ENCODE measurements around the gene CACNA2D3.

Gene CACNA2D3

DNA sequence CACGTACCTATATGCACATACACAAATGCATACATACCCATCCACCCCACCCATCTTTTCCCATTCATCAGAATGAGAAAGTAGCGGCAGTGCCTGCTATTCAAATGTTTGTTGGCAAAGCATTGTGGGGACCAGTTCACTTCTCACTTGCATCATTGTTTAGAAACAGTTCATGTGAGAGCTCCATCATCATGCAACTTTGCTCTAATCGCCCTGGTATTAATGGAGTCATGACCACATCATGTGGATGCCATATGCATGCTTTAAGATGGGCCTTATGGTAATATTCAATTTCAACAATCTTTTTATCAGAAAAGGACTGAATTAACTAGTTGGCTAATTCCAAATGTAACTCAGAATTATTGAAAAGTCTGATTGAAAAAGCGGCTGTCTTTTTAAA is 725.0 kb downstream of the CACNA2D3 start:
- no peak for DNase-seq (ENCODE audit: low read depth in 2 of 2)

DNA sequence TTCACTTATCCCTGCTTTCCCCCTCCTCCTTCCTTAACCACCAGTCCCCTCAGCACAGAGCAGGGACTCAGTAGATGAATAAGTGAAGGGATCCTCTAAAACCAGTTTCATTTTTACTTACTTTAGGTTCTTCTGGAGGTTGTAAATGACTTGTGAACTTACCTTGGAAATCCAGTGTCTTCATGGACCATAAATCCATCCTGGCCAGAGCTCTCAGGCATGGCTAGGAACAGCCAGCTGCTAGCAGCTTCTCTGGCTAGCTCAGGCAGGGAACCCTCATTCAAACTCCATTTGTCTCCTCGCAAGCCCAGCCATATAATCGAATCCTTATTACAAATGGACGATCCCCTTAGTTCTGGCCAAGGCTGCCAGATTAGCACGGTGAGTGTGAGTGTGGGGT is 727.0 kb downstream of the CACNA2D3 start:
- no peak for DNase-seq (ENCODE audit: low read depth in 2 of 2)

DNA sequence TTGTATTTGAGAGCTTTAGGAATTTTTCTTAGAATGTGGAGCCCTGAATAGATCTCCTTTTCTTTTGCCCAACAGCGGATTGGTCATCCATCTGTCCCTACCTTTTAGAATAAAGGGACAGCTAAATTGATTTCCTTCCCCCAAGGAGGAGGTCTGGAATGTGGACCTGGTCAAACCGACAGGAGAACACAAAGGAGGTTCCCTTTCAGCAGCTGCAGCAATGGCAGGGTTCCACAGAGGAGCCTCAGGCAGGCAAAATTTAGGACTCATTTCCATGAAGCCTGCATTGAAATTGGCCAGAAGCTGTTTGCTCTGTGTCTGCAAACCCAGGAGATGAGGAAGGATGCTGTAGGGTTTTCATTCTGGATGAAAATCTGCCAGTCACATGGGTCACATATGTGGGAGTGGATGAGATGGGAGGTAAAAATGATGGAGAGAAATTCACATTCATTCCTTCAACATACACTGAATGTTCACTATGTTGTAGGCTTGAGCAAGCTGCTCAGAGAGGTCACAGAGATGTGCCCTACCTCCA is 728.2 kb downstream of the CACNA2D3 start:
- no peak for DNase-seq (ENCODE audit: low read depth in 2 of 2)

DNA sequence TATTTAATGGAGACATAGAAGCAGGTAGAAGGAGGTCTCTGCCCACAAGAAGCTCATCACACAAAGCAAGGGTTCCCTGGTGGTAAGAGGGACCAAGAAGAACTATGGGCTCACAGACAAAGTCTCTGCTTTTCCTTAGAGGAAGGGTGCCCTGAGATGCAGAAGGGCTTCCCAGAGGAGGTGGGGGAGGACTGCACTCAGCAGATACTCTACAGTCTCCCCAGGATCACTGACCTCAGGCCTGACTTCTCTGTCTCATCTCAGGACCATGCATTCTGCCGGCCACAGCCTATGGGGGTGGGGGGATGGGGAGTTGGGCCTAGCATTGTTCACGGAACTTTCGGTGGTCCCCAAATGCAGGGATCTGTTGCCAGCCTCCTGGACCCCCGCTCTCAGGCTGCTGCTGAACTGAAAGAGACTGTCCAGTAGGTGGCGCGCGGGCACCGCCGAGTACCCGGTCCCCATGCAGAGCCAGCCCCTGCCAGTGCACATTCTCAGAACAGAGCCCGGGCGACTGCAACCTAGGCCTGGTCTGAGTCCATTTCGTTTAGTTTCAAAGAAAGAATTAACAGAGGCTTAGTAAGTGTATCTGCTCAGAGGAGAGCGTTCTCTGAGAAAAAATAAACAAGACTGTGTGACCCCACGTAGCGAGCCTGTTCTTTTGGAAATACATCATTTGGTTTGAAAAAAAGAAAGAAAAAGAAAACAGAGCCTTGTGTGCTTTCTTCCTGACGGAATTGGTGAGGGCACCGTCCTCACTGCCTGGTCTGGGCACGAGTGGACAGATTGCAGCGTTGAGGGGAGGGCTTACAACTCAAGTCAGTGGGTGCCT is 731.4 kb downstream of the CACNA2D3 start:
- DNase-seq (ENCODE audit: low read depth in 2 of 2) = peak; percentile 1 to 24

DNA sequence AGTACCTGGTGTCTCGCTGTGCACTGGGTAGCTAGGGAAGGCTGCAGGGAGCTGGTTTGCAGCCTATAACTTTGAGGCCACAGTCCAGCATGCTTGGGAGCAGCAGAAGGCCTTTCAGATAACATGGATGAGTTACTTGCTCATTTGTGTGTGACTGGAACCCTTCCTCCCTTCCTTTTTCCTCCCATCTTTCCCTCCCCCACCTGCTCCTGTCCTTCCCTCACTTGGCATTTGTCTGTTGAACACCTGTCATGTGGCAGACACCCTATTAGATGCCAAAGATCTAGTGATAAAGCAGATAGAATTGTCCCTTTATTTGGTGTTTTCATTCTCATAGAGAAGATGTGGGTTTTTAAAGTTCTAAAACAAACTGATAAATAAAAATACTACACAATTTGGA is 733.9 kb downstream of the CACNA2D3 start:
- DNase-seq (ENCODE audit: low read depth in 2 of 2) = no peak

DNA sequence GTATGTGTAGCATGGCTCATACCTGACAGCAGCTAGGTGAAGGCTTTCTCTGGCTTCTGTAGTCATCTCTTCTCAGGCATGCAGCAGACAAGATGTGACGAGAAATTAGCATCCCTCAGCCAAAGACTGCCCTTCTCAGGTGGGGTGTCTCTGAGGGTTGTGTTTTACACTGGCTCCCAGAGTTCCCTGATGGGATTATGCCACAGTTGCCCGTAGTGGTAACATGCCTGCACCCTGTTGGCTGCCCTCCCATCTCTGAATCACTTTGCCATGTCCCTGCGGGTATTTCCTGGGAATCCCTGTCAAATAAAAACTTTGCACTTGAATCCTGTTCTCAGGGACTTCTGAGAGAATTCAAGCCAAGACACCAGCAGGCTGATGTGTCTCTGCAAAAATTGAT is 735.0 kb downstream of the CACNA2D3 start:
- DNase-seq (ENCODE audit: low read depth in 2 of 2) = no peak

DNA sequence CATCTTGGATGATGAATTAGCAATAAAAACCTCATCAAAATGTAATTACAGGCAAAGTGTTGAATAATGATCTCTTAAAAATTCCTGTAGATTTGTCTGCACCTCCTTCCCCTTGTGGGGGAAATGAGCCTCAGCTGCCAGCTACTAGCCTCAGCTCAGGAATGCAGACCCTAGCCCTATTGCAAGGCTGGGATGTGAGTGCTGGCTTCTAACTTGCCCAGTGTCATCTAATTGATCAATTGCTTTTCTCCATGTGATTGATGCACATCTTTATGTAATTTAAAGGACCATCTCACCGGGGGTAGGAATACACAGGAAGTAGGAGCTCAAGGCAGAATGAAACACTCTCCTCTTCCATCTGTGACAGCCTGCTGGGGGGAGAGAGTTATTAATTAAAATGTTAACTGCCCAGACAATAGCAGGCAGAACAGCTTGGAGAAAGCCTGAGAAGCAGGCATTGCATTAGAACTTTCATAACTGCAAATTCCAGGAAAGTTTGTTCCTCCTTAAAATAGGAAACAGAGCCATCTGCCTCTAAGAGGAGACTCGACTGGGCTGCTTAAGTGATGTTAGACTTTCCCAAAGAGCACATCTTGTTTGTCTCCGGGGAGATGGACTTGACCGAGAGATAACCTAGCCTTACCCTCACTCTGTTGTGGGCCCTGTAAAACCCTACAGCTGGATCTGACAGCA is 735.9 kb downstream of the CACNA2D3 start:
- no peak for DNase-seq (ENCODE audit: low read depth in 2 of 2)

DNA sequence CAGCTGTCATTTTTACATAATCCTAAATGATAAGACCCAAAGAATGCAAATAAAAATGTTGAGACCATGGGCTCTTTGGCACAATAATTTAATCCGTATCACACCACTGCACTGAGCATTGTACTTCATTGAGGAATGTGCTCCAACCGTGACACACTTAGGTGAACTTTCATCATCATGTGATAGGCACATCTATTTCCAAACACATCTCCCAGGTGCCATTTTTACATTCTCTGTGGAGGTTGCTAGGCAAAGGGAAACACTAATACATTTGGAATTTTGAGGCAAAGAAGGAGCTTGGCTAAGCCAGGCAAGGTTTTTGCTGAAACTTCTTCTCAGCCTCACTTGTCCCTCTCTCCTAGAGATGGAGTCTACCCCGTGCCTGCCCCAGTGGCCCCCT is 736.8 kb downstream of the CACNA2D3 start:
- DNase-seq (ENCODE audit: low read depth in 2 of 2) = no peak

DNA sequence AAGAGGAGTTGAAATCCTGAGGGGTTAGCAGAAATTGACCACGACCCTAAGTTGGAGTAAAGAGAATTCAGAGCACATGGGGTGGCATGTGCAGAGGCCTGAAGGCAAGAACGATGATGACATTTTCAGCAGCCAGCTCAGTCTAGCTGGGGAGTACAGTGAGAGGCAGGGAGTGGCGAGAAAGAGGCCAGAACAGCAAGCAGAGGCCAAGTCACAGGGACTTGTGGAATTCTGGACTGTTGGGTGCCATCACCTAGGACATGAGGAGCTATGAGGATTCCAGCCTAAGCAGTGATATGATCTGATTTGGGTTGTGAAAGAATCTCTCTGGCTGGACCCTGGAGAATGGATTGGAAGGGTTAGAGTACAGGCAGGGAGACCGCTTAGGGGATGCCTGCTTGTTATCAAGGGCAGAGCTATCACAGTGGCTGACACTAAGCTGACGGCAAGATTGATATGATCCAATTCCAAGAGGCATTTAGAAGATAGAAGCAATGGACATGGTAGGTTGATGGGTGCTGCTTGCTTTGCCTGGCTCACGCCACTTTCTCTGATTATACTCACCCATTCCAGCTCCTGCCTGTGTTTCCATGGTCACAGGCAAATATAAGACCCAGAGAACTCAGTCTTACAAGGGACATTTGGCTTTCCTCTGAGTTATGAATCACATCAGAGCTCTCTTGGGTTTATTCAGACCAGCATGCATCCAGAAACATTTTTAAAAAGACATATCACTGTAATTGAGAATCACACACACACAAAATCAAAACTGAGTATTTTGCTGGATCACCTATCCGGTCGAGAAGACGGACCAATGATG is 739.1 kb downstream of the CACNA2D3 start:
- no peak for DNase-seq (ENCODE audit: low read depth in 2 of 2)

DNA sequence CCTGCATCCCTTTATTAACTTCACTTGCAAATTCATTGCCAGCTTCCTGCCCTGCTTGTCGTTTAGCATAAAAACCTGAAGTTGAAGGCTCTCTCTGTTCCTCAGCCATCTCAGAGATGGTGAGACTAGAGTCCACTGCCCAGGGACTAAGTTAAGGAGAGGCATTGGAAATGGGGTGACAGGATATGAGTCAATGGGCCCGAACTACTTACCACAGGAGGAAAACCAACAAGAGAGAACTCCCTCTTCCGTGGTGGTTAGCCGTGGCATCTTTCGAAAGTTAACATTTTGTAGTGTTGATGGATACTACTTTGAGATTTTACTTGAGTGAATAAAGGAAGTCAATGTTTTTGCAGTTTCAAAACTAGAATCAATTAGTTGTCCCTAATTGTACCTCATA is 740.2 kb downstream of the CACNA2D3 start:
- no peak for DNase-seq (ENCODE audit: low read depth in 2 of 2)

DNA sequence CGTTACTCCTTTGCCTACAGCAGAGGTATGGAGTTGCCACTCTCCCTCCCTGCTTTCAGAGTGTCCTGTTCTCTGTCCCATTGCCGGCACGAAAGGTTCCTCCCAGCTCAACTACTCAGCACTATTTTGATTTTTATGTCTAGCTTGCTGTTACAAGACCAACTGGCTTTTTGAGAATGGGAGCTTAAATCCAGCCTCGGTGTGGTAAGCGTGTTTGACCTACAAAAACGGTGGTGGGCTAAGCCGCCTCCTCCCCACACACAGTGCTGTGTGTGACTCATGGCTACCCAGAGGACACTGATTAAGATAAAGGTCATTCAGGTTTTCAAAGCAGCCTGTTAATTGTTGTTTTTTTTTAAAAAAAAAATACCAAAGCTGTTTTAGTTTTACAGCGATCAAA is 741.0 kb downstream of the CACNA2D3 start:
- DNase-seq (ENCODE audit: low read depth in 2 of 2) = no peak

DNA sequence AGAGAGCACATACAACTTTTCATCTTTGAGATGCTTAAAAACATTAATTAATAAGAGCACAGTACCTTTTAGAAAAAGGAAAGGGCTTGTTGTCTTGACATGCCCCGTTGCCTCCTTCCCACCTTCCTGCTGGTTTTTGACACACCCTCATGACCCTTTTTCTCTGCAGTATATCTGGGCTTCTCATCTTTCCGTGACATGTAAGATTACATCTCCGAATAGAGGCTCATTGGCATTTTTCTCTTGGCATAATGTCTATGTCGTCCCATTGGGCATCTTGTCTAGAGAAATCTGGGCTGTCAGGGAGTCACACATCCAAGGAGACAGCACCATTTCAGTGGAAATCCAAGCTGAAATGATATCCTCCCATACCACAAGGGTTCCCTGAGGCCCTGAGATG is 741.4 kb downstream of the CACNA2D3 start:
- no peak for DNase-seq (ENCODE audit: low read depth in 2 of 2)

DNA sequence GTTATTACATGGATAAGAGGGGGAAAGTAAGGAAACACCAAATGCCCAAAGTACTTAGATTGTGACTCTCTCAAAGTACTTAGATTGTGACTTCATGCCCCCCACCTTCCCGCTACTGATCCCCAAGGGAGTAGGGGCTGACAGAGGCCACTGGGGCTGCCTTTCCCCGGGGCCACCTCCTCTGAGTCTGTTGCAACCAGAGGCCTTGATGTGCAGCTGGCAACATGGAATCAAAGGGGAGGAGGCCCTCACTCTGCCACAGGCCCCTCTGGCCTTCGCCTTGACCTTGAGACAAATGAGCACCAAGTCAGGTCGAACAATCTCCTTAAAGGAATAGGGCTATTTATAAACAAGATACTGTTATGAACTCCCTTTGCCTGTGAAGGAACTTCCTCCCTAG is 743.0 kb downstream of the CACNA2D3 start:
- DNase-seq (ENCODE audit: low read depth in 2 of 2) = no peak

DNA sequence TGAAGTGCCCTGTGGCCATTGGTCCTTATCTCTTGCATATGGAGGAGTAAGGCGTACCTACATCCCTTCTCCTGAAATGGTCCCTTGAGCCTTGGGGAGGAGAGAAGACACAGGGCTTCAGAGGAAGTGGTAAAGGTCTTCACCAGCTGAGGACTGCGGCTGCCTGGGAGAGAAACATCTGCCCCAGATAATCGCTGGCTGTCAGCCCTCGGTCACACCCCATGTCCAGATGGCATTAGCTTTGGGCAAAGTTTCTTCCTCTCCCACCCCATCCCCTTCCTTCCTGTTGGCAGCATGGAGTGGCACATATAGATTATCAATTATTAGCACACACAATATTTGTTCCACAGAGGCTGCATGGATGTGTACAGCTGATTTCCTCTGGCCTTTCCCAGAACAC is 743.9 kb downstream of the CACNA2D3 start:
- no peak for DNase-seq (ENCODE audit: low read depth in 2 of 2)

DNA sequence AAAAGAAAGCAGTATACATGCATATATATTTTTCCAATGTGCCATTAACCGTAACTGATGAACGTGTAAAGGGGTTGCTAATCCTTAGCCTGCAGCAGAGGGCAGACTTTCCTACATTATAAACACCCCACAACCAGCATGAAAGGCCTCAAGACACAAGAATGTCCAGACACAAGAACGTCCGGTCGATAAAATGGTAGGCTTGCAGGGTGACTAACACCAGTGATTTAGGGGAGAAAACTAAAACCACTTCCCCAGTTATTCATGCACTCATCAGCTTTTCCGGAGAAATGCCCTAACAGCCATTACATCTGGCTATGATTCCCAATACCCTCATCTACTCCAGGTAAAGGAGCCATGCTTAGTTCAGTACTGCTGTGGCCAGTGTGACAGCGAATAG is 748.1 kb downstream of the CACNA2D3 start:
- DNase-seq (ENCODE audit: low read depth in 2 of 2) = no peak

DNA sequence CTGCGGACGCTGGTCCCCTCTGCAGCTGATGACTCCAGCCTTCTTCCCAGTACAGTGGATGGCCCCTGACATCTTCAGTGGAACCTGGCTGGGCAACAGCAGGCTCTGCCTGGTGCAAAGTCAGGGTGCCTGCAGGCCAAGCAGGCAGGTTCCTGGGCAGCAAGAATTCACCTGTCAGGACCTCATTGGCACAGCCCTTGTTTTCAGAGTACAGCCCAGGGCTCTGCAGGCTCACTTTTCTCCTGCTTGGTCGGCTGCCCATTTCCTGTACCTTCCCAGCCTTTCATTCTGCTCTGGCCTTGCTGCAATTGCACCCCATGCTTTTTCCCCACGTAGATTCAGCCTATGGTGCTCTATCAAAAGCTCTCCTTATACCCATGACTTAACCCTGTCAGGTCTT is 749.5 kb downstream of the CACNA2D3 start:
- no peak for DNase-seq (ENCODE audit: low read depth in 2 of 2)

DNA sequence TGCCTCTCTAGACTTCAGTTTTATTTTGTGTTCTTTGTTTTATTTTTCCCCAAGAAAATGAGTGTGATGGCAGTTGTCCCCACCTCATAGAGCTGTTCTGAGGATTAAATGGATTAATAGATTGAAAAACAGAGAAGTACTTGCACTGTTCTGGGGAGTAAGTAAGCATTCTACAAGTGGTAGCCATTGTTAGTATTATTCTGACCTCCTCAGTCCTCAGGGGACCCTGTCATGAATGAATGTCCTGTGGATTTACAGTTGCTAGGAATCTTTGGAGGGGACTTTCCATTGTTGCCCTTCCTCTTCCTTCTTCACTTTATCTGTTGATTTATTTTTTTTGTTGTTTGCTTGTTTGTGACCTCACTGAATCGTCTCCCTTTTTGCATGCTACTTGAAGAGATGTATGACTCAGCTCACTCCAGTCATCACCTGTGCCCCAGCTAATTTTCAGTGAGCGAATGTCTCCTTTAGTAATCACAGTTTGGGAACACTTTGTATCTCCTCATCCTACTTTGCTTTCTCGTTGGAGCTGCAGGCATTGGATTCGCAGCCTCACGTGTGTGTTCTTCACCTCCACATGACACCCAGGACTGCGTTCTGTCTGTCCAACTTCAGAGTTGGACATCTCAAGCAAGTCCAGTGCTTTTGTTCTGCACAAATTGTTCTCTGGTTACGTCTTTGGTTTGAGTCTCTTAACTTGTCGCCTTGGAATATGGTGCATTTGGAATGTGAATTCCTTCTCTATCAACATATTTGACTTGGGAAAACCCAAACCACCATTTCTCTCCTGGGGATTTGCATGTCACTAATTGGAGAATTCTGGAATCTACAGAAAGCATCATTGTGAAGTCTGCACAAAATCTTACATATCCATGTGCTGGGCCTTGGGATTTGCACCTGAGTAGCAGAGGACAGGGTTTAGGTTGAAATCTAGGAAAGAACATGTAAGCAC is 751.0 kb downstream of the CACNA2D3 start:
- no peak for DNase-seq (ENCODE audit: low read depth in 2 of 2)

DNA sequence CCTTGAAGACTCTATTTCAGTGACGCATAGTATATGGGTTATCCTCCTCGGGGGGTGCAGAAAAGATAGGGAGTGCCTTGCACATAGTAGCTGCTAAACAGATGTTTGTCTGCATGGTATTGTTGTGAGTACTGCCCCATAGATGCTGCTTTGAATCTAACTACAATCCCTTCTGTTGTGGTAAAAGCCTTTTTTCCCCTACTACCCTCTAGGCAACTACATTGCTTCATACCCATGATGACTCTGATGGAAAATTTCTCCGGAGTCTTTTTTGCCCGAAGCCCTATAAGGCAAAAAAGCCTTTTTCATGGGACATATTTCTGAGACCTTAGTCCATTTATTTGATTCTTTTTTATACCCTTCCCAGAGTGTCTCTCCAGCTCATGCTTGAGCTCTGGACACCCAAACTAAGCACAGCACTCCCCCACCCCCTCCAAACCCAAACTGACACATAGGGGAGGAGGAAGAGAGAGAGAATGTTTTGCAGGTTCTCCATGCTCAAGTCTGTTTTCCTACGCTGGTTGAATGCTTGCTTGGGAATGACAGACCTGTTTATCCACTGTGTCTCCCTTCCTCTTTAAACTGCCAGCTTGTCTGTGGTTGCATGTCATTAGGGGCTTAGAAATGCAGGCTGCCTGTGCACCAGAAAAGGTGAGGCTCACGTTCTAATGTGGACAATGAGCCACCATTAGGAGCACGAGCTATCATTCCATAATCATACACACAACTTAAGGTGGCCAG is 752.6 kb downstream of the CACNA2D3 start:
- no peak for DNase-seq (ENCODE audit: low read depth in 2 of 2)

DNA sequence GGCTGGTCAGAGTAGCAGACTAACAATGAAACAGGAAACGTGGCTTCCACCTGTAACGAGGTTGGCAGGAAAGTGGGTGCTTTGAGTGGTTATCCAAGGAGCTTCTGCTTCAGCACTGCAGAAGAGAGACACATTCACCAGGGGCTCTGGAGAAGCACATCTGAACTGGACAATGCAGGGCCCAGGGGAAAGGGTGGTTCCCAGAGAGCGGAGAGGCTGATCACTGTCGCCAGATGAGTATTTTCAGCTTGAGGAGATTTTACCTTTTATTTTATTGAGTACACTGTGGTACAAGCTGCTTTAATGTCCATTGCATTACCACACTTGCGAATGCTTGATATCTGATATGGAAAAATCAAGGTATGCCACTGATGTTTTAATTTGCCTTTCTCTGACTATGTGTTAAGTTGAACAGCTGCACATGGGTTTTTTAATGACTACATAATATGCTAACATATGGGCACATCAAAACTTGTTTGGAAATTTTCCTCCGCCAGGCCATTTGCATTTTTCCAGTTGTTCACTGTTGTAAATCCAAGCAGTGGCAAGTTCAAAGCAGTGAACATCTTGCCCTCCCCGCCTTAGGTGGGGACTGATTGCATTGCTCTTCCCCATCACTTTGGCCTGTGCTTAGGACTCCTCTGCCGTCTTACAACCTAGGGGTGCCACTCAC is 753.4 kb downstream of the CACNA2D3 start:
- no peak for DNase-seq (ENCODE audit: low read depth in 2 of 2)

DNA sequence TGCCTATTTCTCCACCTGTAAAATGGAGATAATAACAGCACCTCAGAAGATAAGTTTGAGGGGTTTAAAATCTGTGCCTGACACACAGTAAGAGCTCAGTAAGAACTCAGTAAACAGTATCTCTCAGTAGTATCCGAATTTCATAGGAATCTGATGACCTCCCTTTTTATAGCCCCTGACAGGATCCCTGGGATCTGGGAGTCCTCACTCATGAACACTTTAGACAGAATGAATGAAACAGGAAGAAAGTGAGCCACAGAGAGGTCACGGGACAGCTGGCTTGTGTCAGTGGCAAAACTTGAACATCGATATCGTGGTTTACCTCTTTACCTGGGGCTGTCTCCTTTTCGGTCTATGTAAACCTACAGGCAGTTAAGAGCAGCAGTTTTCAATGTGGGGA is 754.3 kb downstream of the CACNA2D3 start:
- DNase-seq (ENCODE audit: low read depth in 2 of 2) = no peak

Data from stimulated activated CD4-positive, alpha-beta T cell treated with anti-CD3 and anti-CD28 coated beads, Interleukin-1b, Interleukin-23, amount 100 ng/mL, for 4 hours (primary cell).